GM21360 (cell line): Measurements from ENCODE around the gene BTD.
A peak's percentile ranks its signal among the peaks of the same experiment; 100 is the strongest.
"Not testable (repeated sequence)": the region's sequence is repeated elsewhere in the genome, so short reads cannot be mapped to it uniquely, and the experiment has no call there.

Source experiments
- ATAC-seq: cut with Tn5 transposase; IDR thresholded peaks from one replicate; pipeline ENCODE4 v1.9.1; 2021; ENCODE audit warnings: mild to moderate bottlenecking, moderate library complexity; ENCODE audit not compliant: unreplicated experiment

BTD gene

GRCh38 chr3:15602816-15603215 is 1.3 kb downstream of the BTD start:
- not testable (repeated sequence) for ATAC-seq

DNA sequence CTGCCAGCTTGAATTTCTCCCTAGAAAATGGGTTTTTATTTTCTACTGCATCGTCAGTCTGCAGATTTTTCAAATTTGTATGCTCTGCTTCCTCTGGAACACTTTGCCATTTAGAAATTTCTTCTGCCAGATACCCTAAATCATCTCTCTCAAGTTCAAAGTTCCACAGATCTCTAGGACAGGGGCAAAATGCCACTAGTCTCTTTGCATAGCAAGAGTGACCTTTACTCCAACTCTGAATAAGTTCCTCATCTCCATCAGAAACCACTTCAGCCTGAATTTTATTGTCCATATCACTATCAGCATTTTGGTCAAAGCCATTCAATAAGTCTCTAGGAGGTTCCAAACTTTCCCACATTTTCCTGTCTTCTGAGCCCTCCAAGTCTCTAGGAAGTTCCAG is 3.0 kb downstream of the BTD start:
- ATAC-seq: not testable (repeated sequence)

DNA sequence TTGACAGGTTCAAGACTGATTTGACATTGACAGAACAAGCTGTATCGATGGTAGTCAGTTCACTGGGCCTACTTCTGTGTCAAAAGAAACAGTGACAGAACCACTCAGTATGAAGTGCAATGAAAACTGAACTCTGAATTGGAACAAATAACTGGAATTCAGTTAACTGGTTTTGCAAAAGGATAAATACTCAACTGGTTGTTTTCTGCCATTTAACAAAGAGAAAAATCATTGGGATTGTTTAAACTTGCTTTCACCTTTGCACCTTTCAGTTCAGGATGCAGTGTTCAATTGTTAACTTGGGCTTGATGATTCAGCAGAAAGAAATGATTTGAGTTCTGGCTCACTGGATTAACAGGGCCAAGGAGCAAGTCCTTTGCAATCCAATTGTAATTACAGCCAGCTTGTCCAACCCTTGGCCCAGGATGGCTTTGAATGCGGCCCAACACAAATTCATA is 4.9 kb downstream of the BTD start:
- ATAC-seq: no peak

DNA sequence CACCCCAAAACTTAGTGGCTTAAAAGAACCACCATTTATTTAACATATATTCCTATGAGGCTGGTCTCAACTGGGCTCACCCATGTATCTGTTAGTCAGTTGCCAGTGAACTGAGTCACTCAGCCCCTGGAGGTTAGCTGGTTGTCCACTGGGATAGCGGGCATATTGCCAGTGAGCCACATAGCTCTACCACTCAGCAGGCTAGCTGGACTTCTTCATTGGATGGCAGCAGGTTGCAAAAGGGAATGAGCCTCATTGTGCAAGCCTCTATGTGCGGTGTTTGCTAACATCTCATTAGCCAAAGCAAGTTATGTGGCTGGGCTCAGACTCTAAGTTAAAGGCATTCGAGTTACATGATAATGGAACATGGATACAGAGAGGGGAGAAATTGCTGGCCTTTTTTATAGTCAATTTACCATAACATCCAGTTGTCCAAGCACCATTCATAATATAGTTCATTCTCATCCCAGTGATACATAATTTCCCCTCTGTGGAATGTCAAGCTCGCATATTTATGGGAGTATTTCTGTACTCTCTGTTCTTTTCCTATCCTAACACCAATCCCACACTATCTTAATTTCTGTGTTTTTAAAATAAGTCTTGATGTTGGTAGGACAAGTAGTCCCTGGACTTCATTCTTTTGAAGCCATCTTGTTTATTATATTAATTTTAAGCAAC is 8.7 kb downstream of the BTD start:
- ATAC-seq: no peak

GRCh38 chr3:15611018-15611417 is 9.5 kb downstream of the BTD start:
- ATAC-seq: no peak

DNA sequence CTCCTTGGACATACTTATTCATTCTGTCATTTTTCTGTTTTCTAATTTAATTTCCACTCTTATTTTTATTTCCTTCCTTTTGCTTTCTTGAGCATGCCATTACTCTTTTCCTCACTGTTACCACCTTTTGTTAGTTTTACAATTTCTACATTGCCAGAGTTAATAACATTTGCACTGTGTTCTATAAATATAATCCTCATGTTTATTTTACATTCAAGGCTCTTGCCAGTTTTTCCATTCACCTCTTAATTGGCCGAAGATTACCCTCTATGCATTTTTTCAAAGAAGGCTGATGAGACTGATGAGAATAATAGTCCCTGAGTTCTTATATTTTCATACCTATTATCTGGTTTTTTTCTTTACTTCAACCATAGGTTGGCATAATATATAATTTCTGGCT is 10.5 kb downstream of the BTD start:
- ATAC-seq: no peak

- ATAC-seq: no peak
These were observed 13.4 kb downstream of the BTD start for GRCh38 chr3:15614958-15615357.

- ATAC-seq: no peak
These were observed 14.5 kb downstream of the BTD start for GRCh38 chr3:15616053-15616452.

DNA sequence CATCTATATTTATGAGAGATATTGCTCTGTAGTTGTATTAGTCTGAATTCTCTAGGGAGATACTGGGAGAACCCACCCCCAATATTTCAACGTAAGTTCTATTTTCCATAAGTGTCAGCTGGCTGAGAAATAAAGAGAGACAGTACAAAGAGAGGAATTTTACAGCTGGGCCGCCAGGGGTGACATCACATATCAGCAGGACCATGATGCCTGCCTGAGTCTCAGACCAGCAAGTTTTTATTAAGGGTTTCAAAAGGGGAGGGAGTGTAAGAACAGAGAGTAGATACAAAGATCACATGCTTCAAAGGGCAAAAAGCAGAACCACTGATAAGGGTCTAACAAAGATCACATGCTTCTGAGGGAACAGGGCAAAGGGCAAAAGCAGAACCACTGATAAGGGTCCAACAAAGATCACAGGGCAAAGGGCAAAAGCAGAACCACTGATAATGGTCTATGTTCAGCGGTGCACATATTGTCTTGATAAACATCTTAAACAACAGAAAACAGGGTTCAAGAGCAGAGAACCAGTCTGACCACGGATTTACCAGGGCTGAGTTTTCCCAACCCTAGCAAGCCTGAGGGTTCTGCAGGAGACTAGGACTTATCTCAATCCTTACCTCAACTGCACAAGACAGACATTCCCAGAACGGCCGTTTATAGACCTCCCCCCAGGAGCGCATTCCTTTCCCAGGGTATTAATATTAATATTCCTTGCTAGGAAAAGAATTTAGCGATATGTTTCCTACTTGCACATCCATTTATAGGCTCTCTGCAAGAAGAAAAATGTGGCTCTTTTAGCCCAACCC is 18.3 kb downstream of the BTD start:
- not testable (repeated sequence) for ATAC-seq

GRCh38 chr3:15623535-15624440 is 22.2 kb downstream of the BTD start:
- ATAC-seq: no peak

- no peak for ATAC-seq
These were observed 27.4 kb downstream of the BTD start for GRCh38 chr3:15628967-15629366.

- ATAC-seq: peak; percentile 91
These were observed 28.5 kb downstream of the BTD start for GRCh38 chr3:15629860-15630597.

- ATAC-seq: peak; percentile 44
These were observed 29.3 kb downstream of the BTD start for GRCh38 chr3:15630646-15631350.

DNA sequence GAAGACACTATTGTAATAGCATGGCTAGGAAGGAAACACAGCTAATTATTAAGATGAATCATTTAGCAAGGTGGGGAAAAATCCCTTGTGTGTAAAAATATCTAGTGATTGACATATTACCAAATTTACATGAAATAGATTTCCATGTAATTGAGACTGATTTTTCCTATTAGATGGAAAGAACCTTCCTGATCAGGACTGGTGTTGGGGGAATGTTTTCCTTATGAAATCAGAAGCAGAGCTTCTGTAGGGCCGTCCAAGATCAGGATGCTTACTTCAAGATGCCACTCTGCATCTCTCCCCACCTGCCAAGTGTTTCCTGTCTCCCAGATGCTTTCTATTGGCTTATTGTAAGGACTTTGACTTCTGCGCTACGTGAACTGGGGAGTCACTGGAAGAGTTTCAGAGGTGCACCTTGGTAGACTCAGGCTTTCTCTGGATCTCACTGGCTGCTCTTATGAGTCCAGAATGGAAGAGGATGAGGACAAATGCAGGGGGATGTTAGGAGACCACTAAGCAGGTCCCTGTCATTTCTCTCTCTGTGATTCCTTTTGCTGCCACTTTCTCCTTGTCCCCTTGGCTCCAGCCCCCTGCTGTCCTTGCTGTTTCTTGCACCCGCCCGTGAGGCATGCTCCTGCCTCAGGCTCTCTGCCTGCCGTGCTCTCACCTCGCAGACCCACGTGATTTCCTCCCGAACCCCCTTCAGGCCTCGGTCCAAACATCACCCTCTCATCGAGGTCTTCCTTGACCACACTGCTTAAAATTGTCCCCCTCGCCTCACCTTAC is 30.1 kb downstream of the BTD start:
- no peak for ATAC-seq

DNA sequence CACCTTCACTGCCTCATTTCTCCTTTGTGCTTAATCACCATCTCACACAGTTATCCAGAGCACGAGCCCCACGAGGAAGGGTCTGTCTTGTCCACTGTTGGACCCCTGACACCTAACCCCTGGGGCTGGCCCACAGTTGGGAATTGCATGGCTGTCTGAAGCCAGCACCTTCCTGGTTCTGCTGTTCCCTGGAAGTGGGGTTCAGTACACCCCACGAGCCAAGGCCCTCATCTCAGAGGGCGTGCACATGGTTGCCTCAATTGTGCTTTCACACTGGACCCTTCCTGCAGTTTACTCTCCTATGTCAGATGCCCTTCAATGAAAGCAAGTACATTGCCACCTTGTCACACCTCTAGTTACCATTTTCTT is 30.7 kb downstream of the BTD start:
- ATAC-seq: no peak

- no peak for ATAC-seq
These were observed 31.6 kb downstream of the BTD start for GRCh38 chr3:15633159-15633558.

GRCh38 chr3:15633766-15634598 is 32.4 kb downstream of the BTD start:
- ATAC-seq: no peak

- ATAC-seq: no peak
These were observed 33.1 kb downstream of the BTD start for GRCh38 chr3:15634671-15635070.
